IMR-90 (cell line): ENCODE results near the gene ANKRD7. TPM values are rescaled to one million over a fixed set of nuclear protein-coding genes. Genes with fewer than 3 reads are reported as not detected.

Experiments
- ATAC-seq: fragments of 200-7000 bp; cut with Tn5 transposase; 2 replicates; pipeline ENCODE4 v1.9.1; 2020; ENCODE audit warnings: low read depth, mild to moderate bottlenecking, moderate library complexity
- BruUV-seq: library from RNA; stranded (reverse); fragments of 400-500 nt; replicated peaks from 2 replicates; lab custom pipeline; 2021; lab: Mats Ljungman, UMichigan
- CTCF ChIA-PET: fragments of 300-600 bp; formaldehyde crosslinking; extraction: SDS; loops from one replicate; lab custom pipeline; 2021; ENCODE audit warnings: antibody characterized with exemption; lab: Yijun Ruan, JAX
- POLR2A ChIA-PET: fragments of 300-600 bp; sonication (Branson Sonifier 250); formaldehyde crosslinking; loops from one replicate; lab custom pipeline; 2022; ENCODE audit warnings: antibody characterized with exemption; ENCODE audit not compliant: unreplicated experiment; lab: Charles Lee
- DNase-seq: peaks from one replicate; pipeline ENCODE4 v3.0.0; 2013
- H2AFZ ChIP-seq: replicated peaks from 2 replicates; pipeline ENCODE3; 2013; ENCODE audit warnings: low read length, mild to moderate bottlenecking; ENCODE audit not compliant: poor library complexity
- H2AK5ac ChIP-seq: 2 replicates; pipeline ENCODE4 v1.6.1; 2013; ENCODE audit warnings: low read depth, low read length, inconsistent platforms
- H2AK9ac ChIP-seq: replicated peaks from 2 replicates; pipeline ENCODE3; 2013; ENCODE audit warnings: mild to moderate bottlenecking, low read depth, low read length, moderate library complexity; ENCODE audit not compliant: poor library complexity
- H2BK120ac ChIP-seq: 2 replicates; pipeline ENCODE4 v1.6.1; 2013; ENCODE audit warnings: low read depth, low read length, inconsistent platforms
- H2BK15ac ChIP-seq: 3 replicates; pipeline ENCODE4 v1.6.1; 2013; ENCODE audit warnings: low read depth, low read length, inconsistent platforms
- H2BK20ac ChIP-seq: 2 replicates; pipeline ENCODE4 v1.6.1; 2013; ENCODE audit warnings: low read depth, mild to moderate bottlenecking, inconsistent platforms, low read length, moderate library complexity
- H2BK5ac ChIP-seq: 2 replicates; pipeline ENCODE4 v1.6.1; 2013; ENCODE audit warnings: mild to moderate bottlenecking, low read depth, low read length, inconsistent platforms; ENCODE audit not compliant: poor library complexity, severe bottlenecking
- H3K14ac ChIP-seq: replicated peaks from 2 replicates; pipeline ENCODE4 v1.6.1; 2013; ENCODE audit warnings: low read depth, low read length, inconsistent platforms
- H3K18ac ChIP-seq: 2 replicates; pipeline ENCODE4 v1.6.1; 2013; ENCODE audit warnings: low read depth, low read length, control low read depth
- H3K23ac ChIP-seq: 2 replicates; pipeline ENCODE4 v1.6.1; 2013; ENCODE audit warnings: low read depth, low read length, inconsistent platforms
- H3K27ac ChIP-seq: 2 replicates; pipeline ENCODE4 v1.5.1; 2013; ENCODE audit warnings: mild to moderate bottlenecking, control low read depth, low read length; ENCODE audit not compliant: insufficient read depth
- H3K27me3 ChIP-seq: 2 replicates; pipeline ENCODE4 v1.6.1; 2013; ENCODE audit warnings: low read length; ENCODE audit not compliant: control insufficient read depth, insufficient read depth
- H3K36me3 ChIP-seq: 2 replicates; pipeline ENCODE4 v1.6.1; 2013; ENCODE audit warnings: low read length, mixed read lengths; ENCODE audit not compliant: control insufficient read depth, insufficient read depth
- H3K4ac ChIP-seq: 2 replicates; pipeline ENCODE4 v1.6.1; 2013; ENCODE audit warnings: low read depth, low read length, inconsistent platforms
- H3K4me1 ChIP-seq: 2 replicates; pipeline ENCODE4 v1.6.1; 2013; ENCODE audit warnings: low read length, mixed read lengths; ENCODE audit not compliant: control insufficient read depth, insufficient read depth
- H3K4me2 ChIP-seq: 2 replicates; pipeline ENCODE4 v1.6.1; 2013; ENCODE audit warnings: low read depth, mild to moderate bottlenecking, control low read depth, low read length, moderate library complexity
- H3K4me3 ChIP-seq: 2 replicates; pipeline ENCODE4 v1.5.1; 2013; ENCODE audit warnings: low read depth, mild to moderate bottlenecking, control low read depth, low read length, moderate library complexity; ENCODE audit not compliant: insufficient read depth
- H3K56ac ChIP-seq: 2 replicates; pipeline ENCODE4 v1.6.1; 2013; ENCODE audit warnings: low read length, inconsistent platforms; ENCODE audit not compliant: insufficient read depth; ENCODE audit errors: extremely low read depth
- H3K79me1 ChIP-seq, 2 experiments: 2 replicates each; pipeline ENCODE4 v1.6.1; 2013; ENCODE audit warnings: low read length in 2 of 2, inconsistent platforms in 1 of 2, low read depth in 1 of 2
- H3K9ac ChIP-seq: 2 replicates; pipeline ENCODE4 v1.6.1; 2013; ENCODE audit warnings: low read depth, low read length, control low read depth
- H3K9me1 ChIP-seq: 2 replicates; pipeline ENCODE4 v1.6.1; 2013; ENCODE audit warnings: low read length, inconsistent platforms; ENCODE audit not compliant: insufficient read depth
- H3K9me3 ChIP-seq: 2 replicates; pipeline ENCODE4 v1.6.1; 2013; ENCODE audit warnings: low read length; ENCODE audit not compliant: control insufficient read depth, insufficient read depth
- H4K20me1 ChIP-seq: 2 replicates; pipeline ENCODE4 v1.6.1; 2013; ENCODE audit warnings: low read length, inconsistent platforms; ENCODE audit not compliant: insufficient read depth
- H4K5ac ChIP-seq: 2 replicates; pipeline ENCODE4 v1.6.1; 2013; ENCODE audit warnings: mild to moderate bottlenecking, low read depth, low read length, control low read depth
- H4K8ac ChIP-seq, 2 experiments: 2 replicates each; pipeline ENCODE4 v1.6.1; 2013; ENCODE audit warnings: low read depth in 2 of 2, low read length in 2 of 2, control low read depth in 1 of 2, inconsistent platforms in 1 of 2
- H4K91ac ChIP-seq: 2 replicates; pipeline ENCODE4 v1.6.1; 2013; ENCODE audit warnings: low read depth, low read length, inconsistent platforms; ENCODE audit not compliant: insufficient read depth
- BHLHE40 ChIP-seq: fragments of 150-350 bp; IDR thresholded peaks from 2 replicates; pipeline ENCODE4 v1.6.1; 2016; ENCODE audit warnings: mild to moderate bottlenecking, low read depth, low read length
- CHD1 ChIP-seq: IDR thresholded peaks from 2 replicates; pipeline ENCODE4 v1.6.1; 2012; ENCODE audit warnings: low read depth, low read length, improper control_type of control experiment
- FOS ChIP-seq: fragments of 150-350 bp; IDR thresholded peaks from 2 replicates; pipeline ENCODE4 v1.6.1; 2016; ENCODE audit warnings: low read depth, low read length
- MAZ ChIP-seq: IDR thresholded peaks from 2 replicates; pipeline ENCODE4 v1.6.1; 2012; ENCODE audit warnings: low read depth, mild to moderate bottlenecking, low read length, improper control_type of control experiment, moderate library complexity, borderline replicate concordance
- MXI1 ChIP-seq: IDR thresholded peaks from 2 replicates; pipeline ENCODE4 v1.6.1; 2012; ENCODE audit warnings: low read depth, mild to moderate bottlenecking, low read length, moderate library complexity, borderline replicate concordance
- POLR2A ChIP-seq: IDR thresholded peaks from 2 replicates; pipeline ENCODE4 v1.6.1; 2012; ENCODE audit warnings: mild to moderate bottlenecking, low read depth, low read length
- USF2 ChIP-seq: fragments of 150-350 bp; IDR thresholded peaks from 2 replicates; pipeline ENCODE4 v1.6.1; 2017; ENCODE audit warnings: mild to moderate bottlenecking, antibody characterized with exemption, low read length, low read depth
- WGBS, 2 experiments: methylation state at CpG; one replicate each; pipeline versions ENCODE4 v1.1.5 to v1.1.7; 2013; ENCODE audit warnings: missing lambda C conversion rate in 2 of 2; ENCODE audit not compliant: insufficient read length in 1 of 2; ENCODE audit errors: extremely low coverage in 2 of 2; 5-methylcytosine and 5-hydroxymethylcytosine counted together
- dilution Hi-C: fragments of 300-500 bp; cut with HindIII; formaldehyde crosslinking; loops from one replicate; pipeline ENCODE4 v1.14.3; 2018; ENCODE audit warnings: low sequenced_read_pairs; ENCODE audit not compliant: unreplicated experiment
- in situ Hi-C: fragments of 300-500 bp; cut with MboI; formaldehyde crosslinking; loops from 3 replicates; pipeline ENCODE4 v1.14.3; 2019; ENCODE audit warnings: low sequenced_read_pairs, inconsistent platforms, mixed read lengths
- intact Hi-C: fragments of 100-400 bp; cut with micrococcal nuclease; formaldehyde crosslinking; loops from 2 replicates; pipeline ENCODE4 v1.10.0; 2022
- polyA plus RNA-seq, 3 experiments: library from polyadenylated mRNA; depleted of rRNA; stranded (reverse); fragments of >200 nt; gene quantifications; 2 replicates each; pipeline ENCODE4 v1.2.3, GENCODE V29; 2012; ENCODE audit warnings: low replicate concordance in 1 of 3
- total RNA-seq: library from RNA; depleted of rRNA; stranded (reverse); fragments of >200 nt; gene quantifications from 2 replicates; pipeline ENCODE4 v1.2.3, GENCODE V29; 2012

The ANKRD7 gene
- total and polyA plus RNA-seq, 2 of the 4 experiments (the other 2 are of a cell fraction): 0.17 to 0.18 TPM

- H2BK120ac ChIP-seq: peak within 1 kb of the TSS; percentile 68
- no peaks in the 10 kb centered on the region; the same call in 1 of the 2 replicates for H4K20me1 ChIP-seq
- peak within 1 kb of the TSS; percentile 34; the same call in 1 of the 2 replicates for H2AK5ac ChIP-seq
- no peaks in the 10 kb centered on the region for H3K27me3 ChIP-seq
- H3K4ac ChIP-seq: peak within 1 kb of the TSS; percentile 95
- peak within 1 kb of the TSS; percentile 76 for H3K4me3 ChIP-seq
- H4K8ac ChIP-seq: peak within 1 kb of the TSS; percentile 97 to 98
- peak within 1 kb of the TSS; percentile 97 for H3K9ac ChIP-seq
- peak within 1 kb of the TSS; percentile 97 for H3K23ac ChIP-seq
- TF ChIP-seq MAZ (peak; percentile 26; the same call in 1 of the 2 replicates), CHD1 (no peak), USF2 (no peak), POLR2A (peak; percentile 88), MXI1 (peak; percentile 69; the same call in 1 of the 2 replicates), BHLHE40 (0 out of 2 replicates have a peak, but pooled peaks have one; percentile 3), FOS (no peak)
- no peaks in the 10 kb centered on the region for H3K4me1 ChIP-seq
- H2BK20ac ChIP-seq: peak within 1 kb of the TSS; percentile 30; the same call in 1 of the 2 replicates
- intact Hi-C loops (loop anchor here (5.0 kb wide), 1 partner anchor 312 kb away; the partner anchor contains the start of gene CTTNBP2), in situ Hi-C loops (no loop called here), dilution Hi-C loops (no loop called here)
- H3K4me2 ChIP-seq: peak within 1 kb of the TSS; percentile 85
- H4K91ac ChIP-seq: peak within 1 kb of the TSS; percentile 77
- peaks cover 2% of the 10 kb centered on the region for H3K36me3 ChIP-seq
- H3K79me1 ChIP-seq: peaks cover 15 to 35% of the 10 kb centered on the region in 2 experiments; a peak in 3 of 4 replicates
- peak within 1 kb of the TSS; percentile 89 for H2BK5ac ChIP-seq
- peak within 1 kb of the TSS; percentile 62 for H3K18ac ChIP-seq
- H3K9me1 ChIP-seq: no peaks in the 10 kb centered on the region
- peak within 1 kb of the TSS; percentile 89 for H3K27ac ChIP-seq
- H2BK15ac ChIP-seq: no peak within 1 kb of the TSS
- H4K5ac ChIP-seq: peak within 1 kb of the TSS; percentile 87
- H3K9me3 ChIP-seq: no peaks in the 10 kb centered on the region
- ChIA-PET CTCF (no interaction called here), POLR2A (no interaction called here)
- WGBS, 2 experiments: 0% methylated on average over 18 of the region's 62 CpGs; no CpG with 5 or more reads in 1 of the 2 experiments
- peak within 1 kb of the TSS; percentile 99 for H3K14ac ChIP-seq
- no TSS peak for BruUV-seq
- DNase-seq (peak; percentile 99), ATAC-seq (peak; percentile 98)
- H2AK9ac ChIP-seq: peak within 1 kb of the TSS; percentile 94
- peak within 1 kb of the TSS; percentile 97 for H3K56ac ChIP-seq
- H2AFZ ChIP-seq: peak within 1 kb of the TSS; percentile 96
Observed at GRCh38 chr7:118183786-118184564, 40.5 kb upstream of the ANKRD7 start, which contains the start of gene LSM8. Gene LSM8, plus strand, starts transcription at chr7:118184164. Its CDS starts 60 bp downstream, at chr7:118184224.
